ENCODE data around the gene MMP23B.

MMP23B gene

DNA sequence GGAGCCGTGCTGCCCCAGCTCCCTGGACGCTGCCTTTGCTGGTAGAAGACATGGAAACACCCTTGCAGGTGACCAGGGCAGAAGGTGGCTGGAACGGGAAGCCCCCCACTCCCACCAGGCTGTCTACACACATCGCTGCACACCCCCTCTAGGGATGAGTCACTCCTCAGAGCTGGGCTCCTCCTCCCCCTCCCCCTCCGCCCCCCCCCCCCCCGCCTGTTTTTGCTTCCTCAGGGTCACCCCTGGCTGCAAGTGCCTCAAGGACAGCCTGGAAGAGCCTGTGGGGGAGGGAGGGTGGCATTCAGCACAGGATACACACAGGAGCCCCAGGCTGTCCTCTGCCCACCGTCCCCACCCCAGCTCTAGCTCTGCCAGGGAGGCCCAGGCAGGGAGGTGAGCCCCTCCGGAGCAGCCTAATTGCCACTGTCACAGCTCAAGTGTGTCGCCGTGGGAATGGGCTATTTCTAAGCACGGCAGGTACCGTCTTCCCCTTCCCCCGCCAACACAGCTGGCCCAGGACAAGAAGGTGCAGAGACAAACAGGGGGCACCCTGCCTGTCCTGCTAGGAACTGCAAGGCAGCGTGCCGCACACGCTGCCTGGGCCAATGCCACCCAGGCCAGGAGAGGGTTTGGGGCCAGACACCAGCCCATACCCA lies 34.6 kb upstream of the MMP23B start:
- no peak overlapping the region for H3K27ac ChIP-seq (ENCODE audit: low read depth, low read length)
- H3K4me1 ChIP-seq (ENCODE audit: control insufficient read depth in 1 of 2, insufficient read depth in 2 of 2, low read length in 2 of 2): peaks cover 0 to 13% of the 10 kb centered on the region in 2 donors
- no peaks in the 10 kb centered on the region for H3K36me3 ChIP-seq (ENCODE audit: control insufficient read depth in 1 of 2, insufficient read depth in 2 of 2, low read length in 2 of 2)
- H3K27me3 ChIP-seq (ENCODE audit: control insufficient read depth in 1 of 2, insufficient read depth in 2 of 2, low read length in 2 of 2): peaks cover 15 to 20% of the 10 kb centered on the region in 2 donors
- no peak overlapping the region for H3K9ac ChIP-seq (ENCODE audit: low read depth in 1 of 2, low read length in 2 of 2)
- no peaks in the 10 kb centered on the region for H3K9me3 ChIP-seq (ENCODE audit: control insufficient read depth in 1 of 2, low read length in 2 of 2)
- no peak overlapping the region for H3K4me3 ChIP-seq (ENCODE audit: low read depth in 1 of 2, low read length in 2 of 2)

DNA sequence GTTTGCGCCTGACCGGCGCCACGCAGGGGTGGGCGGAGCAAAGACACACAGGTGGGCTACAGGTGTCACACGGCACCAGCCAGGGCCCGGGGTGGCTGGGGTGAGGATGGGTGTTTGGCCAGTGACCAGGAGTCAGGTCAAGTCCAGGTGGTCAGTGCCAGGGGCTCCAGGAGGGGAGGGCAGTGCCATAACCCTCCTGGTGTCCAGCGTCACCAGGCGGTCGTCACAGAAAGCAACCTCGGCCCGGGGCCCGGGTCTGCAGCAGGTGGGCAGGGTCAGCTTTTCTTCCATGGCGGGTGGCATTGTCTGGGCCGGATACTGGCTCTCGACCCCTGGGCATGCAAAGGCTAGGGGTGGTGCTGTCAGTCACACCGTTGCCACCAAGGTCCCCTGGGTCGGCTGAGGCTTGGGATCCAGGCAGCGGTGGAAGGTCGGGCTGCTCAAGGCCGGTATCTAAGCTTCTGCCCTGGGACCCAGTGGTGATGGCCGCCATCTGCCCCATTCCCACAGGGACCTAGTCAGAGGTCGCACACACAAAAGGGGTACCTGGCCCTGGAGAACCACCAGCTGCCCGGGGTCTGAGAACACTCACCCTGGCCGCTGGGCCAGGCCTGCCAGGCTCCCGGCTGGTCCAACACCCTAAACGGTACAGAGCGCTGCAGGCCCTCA lies 33.8 kb upstream of the MMP23B start:
- Histone ChIP-seq H3K36me3 (ENCODE audit: control insufficient read depth in 1 of 2, insufficient read depth in 2 of 2, low read length in 2 of 2) (no peaks in the 10 kb centered on the region), H3K27ac (ENCODE audit: low read depth, low read length) (no peak overlapping the region), H3K4me3 (ENCODE audit: low read depth in 1 of 2, low read length in 2 of 2) (no peak overlapping the region), H3K9me3 (ENCODE audit: control insufficient read depth in 1 of 2, low read length in 2 of 2) (no peaks in the 10 kb centered on the region), H3K27me3 (ENCODE audit: control insufficient read depth in 1 of 2, insufficient read depth in 2 of 2, low read length in 2 of 2) (peaks cover 16 to 20% of the 10 kb centered on the region in 2 donors), H3K4me1 (ENCODE audit: control insufficient read depth in 1 of 2, insufficient read depth in 2 of 2, low read length in 2 of 2) (peaks cover 0 to 13% of the 10 kb centered on the region in 2 donors), H3K9ac (ENCODE audit: low read depth in 1 of 2, low read length in 2 of 2) (no peak overlapping the region)

DNA sequence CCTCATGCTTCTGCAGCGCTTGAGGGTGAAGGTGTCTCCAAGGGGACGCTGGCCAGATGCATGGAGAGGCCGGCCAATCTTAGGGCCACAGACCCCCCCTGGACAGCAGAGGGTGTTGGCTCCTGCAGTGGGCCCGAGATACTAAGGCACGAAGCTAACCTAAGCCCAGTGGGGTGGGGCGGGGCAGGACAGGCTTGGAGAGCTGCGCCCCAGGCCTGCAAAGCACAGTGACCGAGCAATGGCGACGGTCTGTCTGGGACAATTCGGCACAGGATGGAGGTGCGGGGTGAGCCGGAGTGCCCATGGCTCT lies 33.3 kb upstream of the MMP23B start:
- H3K9me3 ChIP-seq (ENCODE audit: control insufficient read depth in 1 of 2, low read length in 2 of 2): no peaks in the 10 kb centered on the region
- no peaks in the 10 kb centered on the region for H3K36me3 ChIP-seq (ENCODE audit: control insufficient read depth in 1 of 2, insufficient read depth in 2 of 2, low read length in 2 of 2)
- H3K27me3 ChIP-seq (ENCODE audit: control insufficient read depth in 1 of 2, insufficient read depth in 2 of 2, low read length in 2 of 2): peaks cover 16 to 20% of the 10 kb centered on the region in 2 donors
- H3K4me1 ChIP-seq (ENCODE audit: control insufficient read depth in 1 of 2, insufficient read depth in 2 of 2, low read length in 2 of 2): peaks cover 0 to 13% of the 10 kb centered on the region in 2 donors
- no peak overlapping the region for H3K27ac ChIP-seq (ENCODE audit: low read depth, low read length)
- no peak overlapping the region for H3K9ac ChIP-seq (ENCODE audit: low read depth in 1 of 2, low read length in 2 of 2)
- H3K4me3 ChIP-seq (ENCODE audit: low read depth in 1 of 2, low read length in 2 of 2): no peak overlapping the region

DNA sequence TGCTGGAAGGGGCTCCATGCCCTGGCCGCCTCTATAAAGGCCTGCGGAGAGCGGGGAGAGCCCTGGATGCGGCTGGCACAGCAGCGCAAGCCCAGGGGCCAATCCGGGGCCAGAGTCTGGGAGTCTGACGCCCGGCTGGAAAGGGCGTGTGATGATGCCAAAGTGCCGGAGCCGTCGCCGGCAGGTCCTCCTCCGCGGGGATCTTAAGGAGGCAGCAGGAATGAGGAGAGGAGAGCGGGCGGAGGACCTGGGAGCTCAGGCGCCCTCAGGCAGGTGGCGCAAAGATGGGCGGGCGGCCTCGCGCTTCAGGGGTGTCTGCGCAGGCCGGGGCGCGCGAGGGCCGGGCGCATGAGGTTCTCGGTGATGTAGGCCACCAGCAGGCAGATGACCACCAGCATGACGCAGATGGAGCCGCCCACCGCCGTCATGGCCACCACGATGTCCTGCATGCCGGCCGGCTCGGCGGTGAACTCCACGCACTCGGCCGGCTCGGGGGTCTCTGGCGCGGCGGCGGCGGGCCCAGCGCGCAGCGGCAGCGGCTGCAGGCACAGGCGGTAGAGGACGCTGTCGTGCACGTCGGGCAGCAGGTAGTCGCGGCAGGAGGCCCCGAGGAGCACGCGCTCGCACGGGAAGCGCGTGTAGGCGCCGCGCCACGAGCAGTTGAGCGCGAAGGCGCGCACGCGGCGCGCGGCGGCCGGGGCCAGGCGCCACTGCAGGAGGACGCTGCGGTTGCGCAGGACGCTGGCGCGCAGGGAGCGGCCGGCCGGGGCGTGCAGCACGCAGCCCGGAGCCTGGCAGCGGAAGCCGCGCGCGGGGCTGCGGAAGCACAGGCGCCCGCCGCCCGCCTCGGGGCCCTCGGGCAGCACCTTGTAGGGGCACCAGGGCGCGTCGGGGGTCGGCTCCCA lies 32.7 kb upstream of the MMP23B start:
- Histone ChIP-seq H3K4me1 (ENCODE audit: control insufficient read depth in 1 of 2, insufficient read depth in 2 of 2, low read length in 2 of 2) (peaks cover 0 to 13% of the 10 kb centered on the region in 2 donors), H3K27ac (ENCODE audit: low read depth, low read length) (no peak overlapping the region), H3K27me3 (ENCODE audit: control insufficient read depth in 1 of 2, insufficient read depth in 2 of 2, low read length in 2 of 2) (peaks cover 16 to 20% of the 10 kb centered on the region in 2 donors), H3K9ac (ENCODE audit: low read depth in 1 of 2, low read length in 2 of 2) (no peak overlapping the region), H3K9me3 (ENCODE audit: control insufficient read depth in 1 of 2, low read length in 2 of 2) (no peaks in the 10 kb centered on the region), H3K4me3 (ENCODE audit: low read depth in 1 of 2, low read length in 2 of 2) (peak overlapping the region in 1 of 2 donors; percentile 40), H3K36me3 (ENCODE audit: control insufficient read depth in 1 of 2, insufficient read depth in 2 of 2, low read length in 2 of 2) (no peaks in the 10 kb centered on the region)

DNA sequence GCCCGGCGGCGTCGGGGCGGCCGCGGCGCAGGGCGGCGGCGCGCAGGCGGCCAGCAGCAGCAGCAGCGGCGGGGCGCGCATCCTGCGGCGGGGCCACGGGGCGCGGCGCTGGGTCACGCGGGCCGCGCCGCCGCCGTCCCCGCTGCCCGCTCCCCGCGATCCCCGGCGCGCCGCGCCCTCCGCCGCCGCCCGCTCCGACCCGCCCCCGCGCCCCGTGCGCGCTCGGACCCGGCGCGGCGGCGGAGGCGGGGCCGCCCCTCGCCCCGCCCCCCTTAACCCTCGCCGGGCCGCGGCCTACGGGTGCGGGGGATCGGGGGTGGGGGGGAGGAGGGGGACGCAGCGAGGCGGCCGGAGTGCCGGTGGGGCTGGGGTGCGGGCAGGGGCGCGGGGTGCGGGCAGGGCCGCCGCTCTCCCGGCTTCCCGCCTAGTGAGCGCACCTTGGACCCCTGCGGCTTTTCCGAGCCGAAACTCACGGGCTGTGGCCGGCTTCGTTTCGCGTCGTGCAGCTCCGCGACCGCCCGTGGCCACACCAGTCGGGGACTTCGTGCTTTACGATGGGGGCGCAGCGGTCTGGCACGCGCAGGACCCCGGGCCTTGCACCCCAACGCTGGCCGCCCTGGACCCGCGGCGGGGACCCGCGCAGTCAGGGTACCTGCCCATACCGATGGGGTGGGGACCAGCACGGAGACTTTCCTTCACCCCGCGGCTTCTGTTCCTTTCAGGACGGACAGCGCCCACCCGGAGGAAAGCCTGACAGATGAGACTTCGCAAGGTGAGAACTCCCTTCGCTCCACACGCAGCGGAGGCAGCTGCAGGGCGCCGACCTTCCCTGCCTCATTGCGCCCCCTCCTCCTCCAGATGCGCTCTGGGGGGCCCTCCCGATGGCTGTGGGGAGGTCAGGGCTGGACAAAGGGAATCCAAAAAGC lies 31.8 kb upstream of the MMP23B start, which contains the start of gene FNDC10:
FNDC10 (minus strand) TSS at position 201 of the 926 bp plus-strand sequence; CDS start at position 81, 120 bp downstream.
- Histone ChIP-seq H3K9me3 (ENCODE audit: control insufficient read depth in 1 of 2, low read length in 2 of 2) (no peaks in the 10 kb centered on the region), H3K9ac (ENCODE audit: low read depth in 1 of 2, low read length in 2 of 2) (no peak within 1 kb of the TSS), H3K4me1 (ENCODE audit: control insufficient read depth in 1 of 2, insufficient read depth in 2 of 2, low read length in 2 of 2) (peaks cover 0 to 13% of the 10 kb centered on the region in 2 donors), H3K27ac (ENCODE audit: low read depth, low read length) (no peak within 1 kb of the TSS), H3K4me3 (ENCODE audit: low read depth in 1 of 2, low read length in 2 of 2) (peak within 1 kb of the TSS in 1 of 2 donors; percentile 53), H3K36me3 (ENCODE audit: control insufficient read depth in 1 of 2, insufficient read depth in 2 of 2, low read length in 2 of 2) (no peaks in the 10 kb centered on the region), H3K27me3 (ENCODE audit: control insufficient read depth in 1 of 2, insufficient read depth in 2 of 2, low read length in 2 of 2) (peaks cover 16 to 20% of the 10 kb centered on the region in 2 donors)

DNA sequence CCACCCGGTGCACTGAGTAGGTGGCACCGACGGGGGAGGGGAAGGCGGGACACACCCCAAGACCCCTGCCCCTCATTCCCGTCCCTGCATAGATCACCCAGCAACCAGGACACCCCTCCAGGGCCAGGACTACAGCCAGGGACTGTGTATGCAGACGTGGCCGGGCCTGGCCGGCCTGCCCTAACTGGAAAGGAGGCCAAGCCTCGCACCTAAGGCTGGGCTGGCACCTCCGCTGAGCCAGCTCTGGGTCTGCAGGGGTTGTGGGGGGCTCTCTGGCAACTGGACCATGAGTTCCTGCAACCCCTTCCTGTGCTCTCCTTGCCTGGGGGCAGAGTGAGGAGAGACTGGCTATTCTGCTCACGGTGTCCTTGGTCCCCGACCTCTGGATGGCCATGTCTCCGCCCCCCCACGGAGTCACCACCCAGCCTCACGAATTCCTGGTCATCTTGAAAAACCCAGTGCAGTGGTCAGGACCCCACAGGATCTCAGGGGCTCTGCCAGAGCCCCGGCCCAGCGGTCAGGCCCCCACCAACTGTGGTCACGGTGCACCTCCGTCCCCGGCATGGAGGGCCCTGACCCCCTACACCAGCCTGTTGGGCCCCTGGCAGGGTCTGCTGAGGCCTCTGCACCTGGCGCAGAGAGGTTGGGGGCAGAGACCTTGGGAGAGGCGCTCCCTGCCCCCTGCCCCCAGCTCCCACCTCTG lies 31.0 kb upstream of the MMP23B start:
- Histone ChIP-seq H3K4me1 (ENCODE audit: control insufficient read depth in 1 of 2, insufficient read depth in 2 of 2, low read length in 2 of 2) (peaks cover 0 to 13% of the 10 kb centered on the region in 2 donors), H3K9me3 (ENCODE audit: control insufficient read depth in 1 of 2, low read length in 2 of 2) (no peaks in the 10 kb centered on the region), H3K27me3 (ENCODE audit: control insufficient read depth in 1 of 2, insufficient read depth in 2 of 2, low read length in 2 of 2) (peaks cover 16 to 19% of the 10 kb centered on the region in 2 donors), H3K4me3 (ENCODE audit: low read depth in 1 of 2, low read length in 2 of 2) (peak overlapping the region in 1 of 2 donors; percentile 53), H3K9ac (ENCODE audit: low read depth in 1 of 2, low read length in 2 of 2) (no peak overlapping the region), H3K27ac (ENCODE audit: low read depth, low read length) (no peak overlapping the region), H3K36me3 (ENCODE audit: control insufficient read depth in 1 of 2, insufficient read depth in 2 of 2, low read length in 2 of 2) (no peaks in the 10 kb centered on the region)

DNA sequence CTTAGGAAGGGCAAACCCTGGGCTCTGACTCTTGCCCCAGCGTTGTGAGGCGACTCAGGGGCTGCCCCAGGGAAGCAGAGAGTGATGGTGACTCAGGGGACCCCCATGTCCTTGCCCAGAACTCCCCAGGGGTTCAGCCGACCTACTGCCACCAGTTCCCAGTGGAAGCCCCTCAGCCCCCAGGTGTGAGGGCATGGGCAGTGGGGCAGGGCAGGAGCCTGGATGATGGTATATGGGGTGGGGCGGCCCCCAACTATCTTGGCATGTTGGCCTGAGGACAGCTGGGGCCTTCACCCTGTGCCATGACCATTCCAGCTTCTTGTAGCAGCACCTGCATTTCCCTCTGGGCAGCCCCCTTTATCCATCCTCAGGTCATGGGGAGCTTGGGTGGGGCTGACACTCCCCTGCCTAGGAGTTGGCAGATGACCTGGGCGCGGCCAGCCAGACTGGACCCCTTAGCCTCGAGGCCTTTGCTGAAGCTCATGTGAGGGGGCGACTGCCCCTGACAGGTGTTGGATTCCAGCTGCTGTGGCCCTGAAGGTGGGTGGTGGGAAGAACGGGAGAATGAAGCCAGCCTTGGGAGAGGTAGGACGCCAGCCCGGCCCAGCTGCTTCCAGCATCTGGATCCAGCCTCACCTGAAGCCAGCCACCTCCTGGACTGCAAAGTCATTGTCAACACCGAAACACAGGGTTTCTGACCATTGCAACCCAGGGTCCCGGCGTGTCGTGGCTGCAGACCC lies 30.2 kb upstream of the MMP23B start:
- no peaks in the 10 kb centered on the region for H3K9me3 ChIP-seq (ENCODE audit: control insufficient read depth in 1 of 2, low read length in 2 of 2)
- H3K27ac ChIP-seq (ENCODE audit: low read depth, low read length): no peak overlapping the region
- H3K27me3 ChIP-seq (ENCODE audit: control insufficient read depth in 1 of 2, insufficient read depth in 2 of 2, low read length in 2 of 2): peaks cover 9 to 12% of the 10 kb centered on the region in 2 donors
- H3K4me3 ChIP-seq (ENCODE audit: low read depth in 1 of 2, low read length in 2 of 2): no peak overlapping the region
- H3K9ac ChIP-seq (ENCODE audit: low read depth in 1 of 2, low read length in 2 of 2): no peak overlapping the region
- peaks cover 0 to 15% of the 10 kb centered on the region in 2 donors for H3K4me1 ChIP-seq (ENCODE audit: control insufficient read depth in 1 of 2, insufficient read depth in 2 of 2, low read length in 2 of 2)
- no peaks in the 10 kb centered on the region for H3K36me3 ChIP-seq (ENCODE audit: control insufficient read depth in 1 of 2, insufficient read depth in 2 of 2, low read length in 2 of 2)

DNA sequence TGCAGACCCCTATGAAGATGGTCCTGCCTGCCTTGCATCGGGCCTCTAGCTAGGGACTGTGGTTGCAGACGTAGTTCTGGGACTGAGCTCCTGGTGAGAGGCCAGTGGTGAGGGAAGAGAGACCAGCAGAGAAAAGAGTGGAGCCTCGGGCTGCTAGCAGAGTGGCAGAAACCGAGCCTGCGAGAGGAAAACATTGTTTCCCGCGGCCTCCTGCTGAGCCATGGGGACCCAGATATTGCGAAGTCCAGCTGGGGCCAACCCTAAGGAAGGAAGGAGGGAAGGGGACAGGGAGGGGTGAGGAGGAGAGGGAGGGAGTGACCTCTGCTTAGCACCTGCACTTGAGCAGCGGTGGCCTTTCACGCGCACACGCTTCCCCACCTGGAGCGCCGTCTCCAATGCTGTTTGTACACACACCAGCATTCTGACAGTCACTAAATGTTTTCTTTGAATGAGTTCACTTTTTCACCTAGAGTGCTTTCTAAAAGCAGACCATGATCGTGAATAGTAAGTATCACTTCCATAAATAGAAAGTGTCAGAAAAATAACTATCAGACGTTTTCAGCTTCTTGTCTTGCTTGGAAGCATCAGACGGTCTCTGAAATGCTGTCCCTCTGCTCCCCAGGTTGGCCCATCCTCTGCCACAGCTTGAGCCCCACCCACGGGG lies 29.5 kb upstream of the MMP23B start:
- H3K27ac ChIP-seq (ENCODE audit: low read depth, low read length): no peak overlapping the region
- no peaks in the 10 kb centered on the region for H3K9me3 ChIP-seq (ENCODE audit: control insufficient read depth in 1 of 2, low read length in 2 of 2)
- H3K36me3 ChIP-seq (ENCODE audit: control insufficient read depth in 1 of 2, insufficient read depth in 2 of 2, low read length in 2 of 2): no peaks in the 10 kb centered on the region
- H3K27me3 ChIP-seq (ENCODE audit: control insufficient read depth in 1 of 2, insufficient read depth in 2 of 2, low read length in 2 of 2): peaks cover 5 to 10% of the 10 kb centered on the region in 2 donors
- no peak overlapping the region for H3K4me3 ChIP-seq (ENCODE audit: low read depth in 1 of 2, low read length in 2 of 2)
- H3K4me1 ChIP-seq (ENCODE audit: control insufficient read depth in 1 of 2, insufficient read depth in 2 of 2, low read length in 2 of 2): peaks cover 0 to 17% of the 10 kb centered on the region in 2 donors
- H3K9ac ChIP-seq (ENCODE audit: low read depth in 1 of 2, low read length in 2 of 2): no peak overlapping the region
